B cell (primary cell): ENCODE data around the gene L3MBTL3. TPM values are rescaled to one million over a fixed set of nuclear protein-coding genes. Genes with fewer than 3 reads are reported as not detected.

Source experiments
- ATAC-seq: fragments of 200-7000 bp; cut with Tn5 transposase; one replicate; pipeline ENCODE4 v1.10.0; 2021; ENCODE audit warnings: low read depth, mild to moderate bottlenecking, moderate number of reproducible peaks, moderate library complexity
- CTCF ChIA-PET: fragments of 350-600 bp; sonication (Branson Sonifier 250); formaldehyde crosslinking; loops from one replicate; lab custom pipeline; 2021; ENCODE audit warnings: antibody characterized with exemption, inconsistent platforms; lab: Charles Lee
- POLR2A ChIA-PET: fragments of 350-600 bp; sonication (Branson Sonifier 250); formaldehyde crosslinking; loops from one replicate; lab custom pipeline; 2021; ENCODE audit warnings: antibody characterized with exemption; lab: Charles Lee
- DNase-seq: peaks from one replicate; pipeline ENCODE4 v3.0.0; 2013
- H2AFZ ChIP-seq: 2 replicates; pipeline ENCODE4 v1.6.1; 2012; ENCODE audit warnings: mild to moderate bottlenecking, low read depth, low read length; ENCODE audit not compliant: insufficient read depth, poor library complexity, severe bottlenecking
- H3K27ac ChIP-seq, 2 donors: 1 replicate in 1 of 2; 2 replicates in 1 of 2; pipeline ENCODE4 v1.5.1; 2012 to 2013; ENCODE audit warnings: low read length in 2 of 2, mild to moderate bottlenecking in 2 of 2, moderate library complexity in 1 of 2
- H3K27me3 ChIP-seq, 4 experiments: fragments of 200-600 bp in 1 of 4; sonication (generic) in 1 of 4; replicated peaks in 1 of 4; 1 replicate in 2 of 4; 2 replicates in 2 of 4; pipeline versions ENCODE4 v1.6.1 to v1.7.0; 2013 to 2016; ENCODE audit warnings: low read length in 3 of 4, mild to moderate bottlenecking in 2 of 4, mixed read lengths in 1 of 4, moderate library complexity in 1 of 4; ENCODE audit not compliant: insufficient read depth in 4 of 4, control insufficient read depth in 3 of 4; ENCODE audit errors: control extremely low read depth in 1 of 4
- H3K36me3 ChIP-seq, 2 experiments: replicated peaks in 1 of 2; 1 replicate in 1 of 2; 2 replicates in 1 of 2; pipeline versions ENCODE4 v1.6.1 to v1.7.1; 2013; ENCODE audit warnings: low read length in 1 of 2; ENCODE audit not compliant: insufficient read depth in 2 of 2, control insufficient read depth in 1 of 2; ENCODE audit errors: control extremely low read depth in 1 of 2, extremely low read depth in 1 of 2
- H3K4me1 ChIP-seq, 2 donors: fragments of 200-600 bp in 1 of 2; sonication (generic) in 1 of 2; 1 replicate in 1 of 2; 2 replicates in 1 of 2; pipeline versions ENCODE4 v1.5.1 to v1.6.1; 2013 to 2017; ENCODE audit warnings: low read length in 2 of 2; ENCODE audit not compliant: control insufficient read depth in 2 of 2, insufficient read depth in 2 of 2
- H3K4me2 ChIP-seq: replicated peaks from 2 replicates; pipeline ENCODE3; 2012; ENCODE audit warnings: mild to moderate bottlenecking, low read depth, low read length; ENCODE audit not compliant: poor library complexity, severe bottlenecking
- H3K4me3 ChIP-seq, 5 experiments: fragments of 200-600 bp in 1 of 5; sonication (generic) in 1 of 5; 1 replicate in 3 of 5; 2 replicates in 2 of 5; pipeline versions ENCODE4 v1.5.1 to v1.7.0; 2011 to 2016; ENCODE audit warnings: low read length in 4 of 5, mild to moderate bottlenecking in 4 of 5, low read depth in 2 of 5, control low read depth in 1 of 5, moderate library complexity in 1 of 5; ENCODE audit not compliant: insufficient read depth in 1 of 5; ENCODE audit errors: control extremely low read depth in 1 of 5, extremely low read depth in 1 of 5
- H3K79me2 ChIP-seq: fragments of 200-600 bp; sonication (generic); one replicate; pipeline ENCODE4 v1.6.0; 2016; ENCODE audit warnings: low read length; ENCODE audit not compliant: control insufficient read depth, insufficient read depth
- H3K9ac ChIP-seq: fragments of 200-600 bp; sonication (generic); 2 replicates; pipeline ENCODE4 v1.6.1; 2017; ENCODE audit warnings: mild to moderate bottlenecking, low read length, moderate library complexity
- H3K9me3 ChIP-seq, 3 donors: one replicate each; pipeline versions ENCODE4 v1.6.1 to v1.7.1; 2013; ENCODE audit warnings: low read length in 2 of 3; ENCODE audit not compliant: control insufficient read depth in 2 of 3, insufficient read depth in 1 of 3; ENCODE audit errors: control extremely low read depth in 1 of 3
- H4K20me1 ChIP-seq: 2 replicates; pipeline ENCODE4 v1.6.0; 2012; ENCODE audit warnings: mild to moderate bottlenecking, low read length; ENCODE audit not compliant: insufficient read depth, control insufficient read depth, poor library complexity, severe bottlenecking
- H3K27ac Mint-ChIP-seq: one replicate; pipeline ENCODE4 v1.8.0; 2021; ENCODE audit warnings: mixed read lengths
- H3K27me3 Mint-ChIP-seq: one replicate; pipeline ENCODE4 v1.8.0; 2021; ENCODE audit warnings: mixed read lengths
- H3K4me1 Mint-ChIP-seq: one replicate; pipeline ENCODE4 v1.8.0; 2021; ENCODE audit warnings: mixed read lengths
- H3K4me3 Mint-ChIP-seq: one replicate; pipeline ENCODE4 v1.8.0; 2021; ENCODE audit warnings: mixed read lengths
- H3K9me3 Mint-ChIP-seq: one replicate; pipeline ENCODE4 v1.8.0; 2022; ENCODE audit warnings: mixed read lengths; ENCODE audit not compliant: insufficient read depth
- EZH2 ChIP-seq: IDR thresholded peaks from 2 replicates; pipeline ENCODE4 v1.6.1; 2012; ENCODE audit warnings: borderline replicate concordance, low read depth, mild to moderate bottlenecking, moderate library complexity, low read length; ENCODE audit not compliant: insufficient read depth, poor library complexity, severe bottlenecking
- WGBS: methylation state at CpG from one replicate; pipeline ENCODE4 v1.1.5; 2013; ENCODE audit warnings: missing lambda C conversion rate; ENCODE audit not compliant: insufficient coverage; 5-methylcytosine and 5-hydroxymethylcytosine counted together
- intact Hi-C: fragments of 100-400 bp; cut with micrococcal nuclease; formaldehyde crosslinking; loops from one replicate; pipeline ENCODE4 v1.10.0; 2022
- polyA plus RNA-seq: library from polyadenylated mRNA; depleted of rRNA; stranded (reverse); fragments of >200 nt; gene quantifications from 2 replicates; pipeline ENCODE4 v1.2.3, GENCODE V29; 2012
- total RNA-seq, 2 donors: library from RNA; stranded (reverse); fragments of 120-200 nt in 1 of 2; gene quantifications; 1 replicate in 1 of 2; 2 replicates in 1 of 2; pipeline versions ENCODE4 v1.2.3 to v1.2.4, GENCODE V29; 2013 to 2022
- TF ChIP-seq, protein P1 (sequence below): fragments of 200-600 bp; IDR thresholded peaks from one replicate; pipeline ENCODE4 v1.8.0; 2022; ENCODE audit warnings: antibody characterized with exemption, mild to moderate bottlenecking

The L3MBTL3 gene
- total and polyA plus RNA-seq, 2 donors (not counting 1 experiment from before 2014, with no cell fraction given) = 28.0 to 46.4 TPM

DNA sequence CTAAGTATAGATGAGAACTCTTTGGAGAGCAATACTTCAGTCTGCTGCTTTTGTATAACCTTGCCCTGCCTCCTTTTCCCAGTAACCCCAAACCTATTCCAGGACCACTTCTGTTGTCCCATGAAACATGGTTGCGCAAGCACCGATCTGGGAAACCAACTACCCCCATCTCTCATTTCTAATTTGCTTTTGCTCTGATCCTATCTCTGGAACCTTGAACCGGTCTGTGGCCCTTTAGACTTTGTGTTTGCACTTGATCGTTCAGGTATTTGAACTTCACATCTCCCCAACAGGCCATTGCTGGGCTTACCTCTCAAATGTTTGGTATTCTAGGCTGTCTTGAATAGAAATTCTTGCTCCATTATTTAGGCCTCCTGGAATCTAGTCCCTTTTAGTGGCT lies 25.0 kb downstream of the L3MBTL3 start:
- H2AFZ ChIP-seq = no peak overlapping the region
- no peaks in the 10 kb centered on the region for H3K9me3 ChIP-seq
- intact Hi-C loops = no loop called here
- TF ChIP-seq EZH2 = no peak
- TF ChIP-seq, protein P1, sequence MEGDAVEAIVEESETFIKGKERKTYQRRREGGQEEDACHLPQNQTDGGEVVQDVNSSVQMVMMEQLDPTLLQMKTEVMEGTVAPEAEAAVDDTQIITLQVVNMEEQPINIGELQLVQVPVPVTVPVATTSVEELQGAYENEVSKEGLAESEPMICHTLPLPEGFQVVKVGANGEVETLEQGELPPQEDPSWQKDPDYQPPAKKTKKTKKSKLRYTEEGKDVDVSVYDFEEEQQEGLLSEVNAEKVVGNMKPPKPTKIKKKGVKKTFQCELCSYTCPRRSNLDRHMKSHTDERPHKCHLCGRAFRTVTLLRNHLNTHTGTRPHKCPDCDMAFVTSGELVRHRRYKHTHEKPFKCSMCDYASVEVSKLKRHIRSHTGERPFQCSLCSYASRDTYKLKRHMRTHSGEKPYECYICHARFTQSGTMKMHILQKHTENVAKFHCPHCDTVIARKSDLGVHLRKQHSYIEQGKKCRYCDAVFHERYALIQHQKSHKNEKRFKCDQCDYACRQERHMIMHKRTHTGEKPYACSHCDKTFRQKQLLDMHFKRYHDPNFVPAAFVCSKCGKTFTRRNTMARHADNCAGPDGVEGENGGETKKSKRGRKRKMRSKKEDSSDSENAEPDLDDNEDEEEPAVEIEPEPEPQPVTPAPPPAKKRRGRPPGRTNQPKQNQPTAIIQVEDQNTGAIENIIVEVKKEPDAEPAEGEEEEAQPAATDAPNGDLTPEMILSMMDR = no peak
- no peak overlapping the region for H3K27ac Mint-ChIP-seq
- ATAC-seq = no peak
- CTCF ChIA-PET = interaction anchor here (1.3 kb wide), 1 partner anchor 22 kb away, joined by 3 read pairs; no protein-coding TSS in a partner anchor
- H3K79me2 ChIP-seq = peaks cover 51% of the 10 kb centered on the region
- WGBS = 100% methylated on average over 4 of the region's 4 CpGs
- peaks cover 2 to 5% of the 10 kb centered on the region in 2 donors for H3K4me1 ChIP-seq
- H3K4me3 ChIP-seq = no peak overlapping the region
- H3K9ac ChIP-seq = no peak overlapping the region
- H3K4me1 Mint-ChIP-seq = peaks cover 24% of the 10 kb centered on the region
- peaks cover 1 to 38% of the 10 kb centered on the region in 2 experiments for H3K36me3 ChIP-seq
- no peak overlapping the region for H3K4me3 Mint-ChIP-seq
- POLR2A ChIA-PET = no interaction called here
- H3K27me3 ChIP-seq = no peaks in the 10 kb centered on the region
- no peak overlapping the region for H3K27ac ChIP-seq
- H3K27me3 Mint-ChIP-seq = no peaks in the 10 kb centered on the region
- H3K4me2 ChIP-seq = no peak overlapping the region
- DNase-seq = no peak
- H3K9me3 Mint-ChIP-seq = no peaks in the 10 kb centered on the region
- peaks cover 46% of the 10 kb centered on the region for H4K20me1 ChIP-seq

DNA sequence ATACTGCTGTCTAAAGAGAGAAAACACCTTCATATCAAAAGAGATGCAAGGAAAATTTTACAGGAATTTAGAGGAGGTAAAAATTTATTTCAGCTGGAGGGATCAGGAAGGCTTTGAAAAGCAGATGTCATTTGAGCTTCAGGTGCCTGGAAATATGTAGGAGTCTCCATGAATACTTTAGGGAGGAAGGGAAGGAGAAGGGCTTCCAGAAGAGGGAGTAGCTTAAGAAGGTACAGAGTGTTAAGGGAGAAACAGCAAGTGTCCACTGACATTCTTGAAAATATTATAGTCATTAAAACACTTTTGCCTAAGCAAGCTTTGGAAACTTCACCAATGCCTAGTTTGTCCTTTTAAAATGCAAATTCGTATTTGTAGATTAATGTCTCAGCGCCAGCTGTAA lies 27.2 kb downstream of the L3MBTL3 start:
- no peaks in the 10 kb centered on the region for H3K9me3 Mint-ChIP-seq
- DNase-seq = no peak
- no peak for ATAC-seq
- H4K20me1 ChIP-seq = peaks cover 34% of the 10 kb centered on the region
- no peak for TF ChIP-seq EZH2
- TF ChIP-seq, protein P1 = no peak
- no CpG with 5 or more reads among the region's 2 CpGs for WGBS
- no peaks in the 10 kb centered on the region for H3K9me3 ChIP-seq
- H3K4me2 ChIP-seq = no peak overlapping the region
- H3K4me3 ChIP-seq = no peak overlapping the region
- H3K27me3 Mint-ChIP-seq = no peaks in the 10 kb centered on the region
- H3K27me3 ChIP-seq = no peaks in the 10 kb centered on the region
- H3K36me3 ChIP-seq = peaks cover 8 to 57% of the 10 kb centered on the region in 2 experiments
- H3K4me3 Mint-ChIP-seq = no peak overlapping the region
- H3K9ac ChIP-seq = no peak overlapping the region
- H3K4me1 ChIP-seq = peaks cover 2 to 5% of the 10 kb centered on the region in 2 donors
- no peak overlapping the region for H3K27ac Mint-ChIP-seq
- ChIA-PET CTCF (interaction anchor here (0.8 to 1.7 kb wide), 3 partner anchors 9 to 237 kb away, joined by 3 read pairs; no protein-coding TSS in a partner anchor), POLR2A (no interaction called here)
- H3K27ac ChIP-seq = no peak overlapping the region
- no peak overlapping the region for H2AFZ ChIP-seq
- H3K4me1 Mint-ChIP-seq = peaks cover 11% of the 10 kb centered on the region
- H3K79me2 ChIP-seq = peaks cover 29% of the 10 kb centered on the region
- intact Hi-C loops = no loop called here
